Measurements from ENCODE around the gene DAGLB.

DAGLB gene

GRCh38 chr7:6365451-6365850, 82.3 kb downstream of the DAGLB start:
- DNase-seq (ENCODE audit: low spot score), result no peak

GRCh38 chr7:6360841-6361240, 86.9 kb downstream of the DAGLB start:
- no peak for DNase-seq (ENCODE audit: low spot score)

DNA sequence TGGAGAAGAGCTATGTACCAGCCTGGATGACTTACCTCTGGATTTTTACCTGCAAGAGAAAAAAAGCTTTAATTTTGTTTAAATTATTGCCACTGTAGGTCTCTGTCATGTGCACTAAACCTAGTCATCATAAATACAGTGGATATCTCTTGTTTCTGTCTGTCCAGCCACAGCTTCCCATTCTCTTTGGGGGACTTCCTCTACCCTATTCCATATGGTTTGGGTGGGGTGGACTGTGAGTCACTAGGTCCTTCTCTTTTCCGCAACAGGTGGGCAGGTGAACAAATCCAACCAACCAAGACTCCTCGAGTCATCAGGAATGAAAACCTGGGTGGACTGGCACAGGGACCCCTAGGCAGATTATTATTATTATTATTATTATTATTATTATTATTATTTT, 88.0 kb downstream of the DAGLB start:
- DNase-seq (ENCODE audit: low spot score), result no peak

Measured in left forelimb (tissue), 1 donor.